Peyer's patch (tissue), 4 donors: ENCODE results near the gene GPR137B. TPM values are rescaled to one million over a fixed set of nuclear protein-coding genes. Genes with fewer than 3 reads are reported as not detected.

ENCODE experiments used
- DNase-seq, 3 donors: peaks; one replicate each; pipeline ENCODE4 v3.0.0-alpha.2; 2017 to 2019
- H3K27ac ChIP-seq, 4 donors: fragments of 200-600 bp; sonication (generic); one replicate each; pipeline ENCODE4 v1.5.1; 2016 to 2019
- H3K27me3 ChIP-seq, 2 donors: fragments of 200-600 bp; sonication (generic); one replicate each; pipeline ENCODE4 v1.5.1; 2019
- H3K36me3 ChIP-seq, 3 donors: fragments of 200-600 bp; sonication (generic); one replicate each; pipeline ENCODE4 v1.5.1; 2016 to 2019
- H3K4me1 ChIP-seq, 4 donors: fragments of 200-600 bp; sonication (generic); one replicate each; pipeline ENCODE4 v1.5.1; 2016 to 2019
- H3K4me3 ChIP-seq, 4 donors: fragments of 200-600 bp; sonication (generic); 1 replicate in 3 of 4; 2 replicates in 1 of 4; pipeline ENCODE4 v1.5.1; 2016 to 2019; ENCODE audit warnings: mild to moderate bottlenecking in 1 of 4
- H3K9me3 ChIP-seq, 4 donors: fragments of 200-600 bp; sonication (generic); one replicate each; pipeline ENCODE4 v1.5.1; 2016 to 2019; ENCODE audit warnings: mild to moderate bottlenecking in 1 of 4
- CTCF ChIP-seq, 6 experiments: fragments of 450-650 bp in 4 of 6; fragments of 200-600 bp in 2 of 6; sonication (generic) in 1 of 6; IDR thresholded peaks; one replicate each; pipeline ENCODE4 v1.5.1; 2017 to 2019; ENCODE audit warnings: antibody characterized with exemption in 6 of 6, mild to moderate bottlenecking in 3 of 6, moderate library complexity in 1 of 6
- POLR2A ChIP-seq, 2 donors: fragments of 450-650 bp; IDR thresholded peaks; one replicate each; pipeline ENCODE4 v1.5.1; 2017; ENCODE audit warnings: antibody characterized with exemption in 2 of 2, mild to moderate bottlenecking in 2 of 2, moderate library complexity in 2 of 2
- total RNA-seq, 4 donors: library from RNA; depleted of rRNA; stranded (reverse); fragments of >200 nt; gene quantifications; one replicate each; pipeline ENCODE4 v1.1.0, GENCODE V29; 2016

Gene GPR137B
- total RNA-seq, 4 donors from 2014 or later, result 13.4 to 37.1 (median 23.0) TPM

- no peak overlapping the region for H3K4me3 ChIP-seq
- H3K27me3 ChIP-seq, result no peaks in the 10 kb centered on the region
- TF ChIP-seq POLR2A (IDR thresholded peaks at IDR 0.05) (no peak), CTCF (IDR thresholded peaks at IDR 0.05) (no peak)
- peaks cover 0 to 5% (median 0%) of the 10 kb centered on the region in 4 donors for H3K9me3 ChIP-seq
- no peak overlapping the region for H3K27ac ChIP-seq
- no peak for DNase-seq
- H3K4me1 ChIP-seq, result no peaks in the 10 kb centered on the region
- peaks cover 0 to 5% (median 0%) of the 10 kb centered on the region in 3 donors for H3K36me3 ChIP-seq
These were observed 64.8 kb downstream of the GPR137B start for GRCh38 chr1:236207121-236207520.

- no peak overlapping the region for H3K27ac ChIP-seq
- TF ChIP-seq CTCF (IDR thresholded peaks at IDR 0.05), result no peak
- TF ChIP-seq POLR2A (IDR thresholded peaks at IDR 0.05), result no peak
- no peak for DNase-seq
- peaks cover 0 to 5% (median 0%) of the 10 kb centered on the region in 3 donors for H3K36me3 ChIP-seq
- H3K9me3 ChIP-seq, result peaks cover 0 to under 1% (median 0%) of the 10 kb centered on the region in 4 donors
- no peaks in the 10 kb centered on the region for H3K4me1 ChIP-seq
- no peaks in the 10 kb centered on the region for H3K27me3 ChIP-seq
- no peak overlapping the region for H3K4me3 ChIP-seq
These were observed 65.2 kb downstream of the GPR137B start for GRCh38 chr1:236207569-236207968.

DNA sequence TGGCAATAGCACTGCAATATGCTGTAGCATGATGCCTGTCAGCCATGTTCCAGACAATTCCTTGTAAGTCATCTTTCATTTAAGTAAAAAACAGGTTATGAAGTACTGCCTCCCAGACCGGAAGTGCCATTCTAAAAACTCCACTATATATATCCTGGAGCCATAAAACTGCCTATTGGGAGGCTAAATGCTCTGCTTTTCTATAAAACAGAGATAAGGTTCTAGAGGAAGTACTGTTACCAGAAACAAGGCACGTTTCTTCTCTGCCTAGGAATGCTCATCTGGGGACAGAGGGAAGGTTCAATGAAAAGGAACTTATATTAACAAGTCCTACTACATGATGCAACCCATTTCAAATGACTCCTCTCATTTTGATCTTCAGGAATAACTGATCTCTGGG lies 66.8 kb downstream of the GPR137B start:
- no peak overlapping the region for H3K4me3 ChIP-seq
- H3K4me1 ChIP-seq, result no peaks in the 10 kb centered on the region
- H3K27me3 ChIP-seq, result no peaks in the 10 kb centered on the region
- DNase-seq, result no peak
- TF ChIP-seq POLR2A (IDR thresholded peaks at IDR 0.05), result no peak
- no peak for TF ChIP-seq CTCF (IDR thresholded peaks at IDR 0.05)
- no peak overlapping the region for H3K27ac ChIP-seq
- H3K9me3 ChIP-seq, result no peaks in the 10 kb centered on the region
- peaks cover 0 to 5% (median 0%) of the 10 kb centered on the region in 3 donors for H3K36me3 ChIP-seq

DNA sequence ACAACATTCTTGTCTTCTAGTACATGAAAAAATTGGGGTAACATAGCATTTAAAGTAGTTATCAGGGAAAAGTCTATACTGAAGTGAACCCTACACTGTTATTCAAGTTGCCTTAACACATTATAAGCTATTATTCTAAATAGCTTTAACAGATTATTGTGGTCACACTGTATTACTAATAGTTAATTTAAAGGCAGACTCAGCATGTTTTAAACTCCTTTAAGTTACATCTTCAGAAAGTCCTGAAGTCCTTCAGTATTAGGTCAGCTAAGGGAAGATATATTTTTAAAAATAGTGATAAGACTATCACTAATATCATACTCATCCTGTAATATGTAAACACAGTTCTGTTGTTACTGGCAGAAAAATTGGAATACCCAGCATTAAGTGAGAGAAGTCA lies 67.4 kb downstream of the GPR137B start:
- no peaks in the 10 kb centered on the region for H3K9me3 ChIP-seq
- no peak for DNase-seq
- H3K36me3 ChIP-seq, result peaks cover 0 to 5% (median 0%) of the 10 kb centered on the region in 3 donors
- H3K27ac ChIP-seq, result no peak overlapping the region
- TF ChIP-seq POLR2A (IDR thresholded peaks at IDR 0.05) (no peak), CTCF (IDR thresholded peaks at IDR 0.05) (no peak)
- no peaks in the 10 kb centered on the region for H3K27me3 ChIP-seq
- no peak overlapping the region for H3K4me3 ChIP-seq
- H3K4me1 ChIP-seq, result no peaks in the 10 kb centered on the region

- H3K4me3 ChIP-seq, result no peak overlapping the region
- no peaks in the 10 kb centered on the region for H3K9me3 ChIP-seq
- no peaks in the 10 kb centered on the region for H3K4me1 ChIP-seq
- no peak for DNase-seq
- no peak overlapping the region for H3K27ac ChIP-seq
- no peaks in the 10 kb centered on the region for H3K27me3 ChIP-seq
- TF ChIP-seq POLR2A (IDR thresholded peaks at IDR 0.05) (no peak), CTCF (IDR thresholded peaks at IDR 0.05) (no peak)
- no peaks in the 10 kb centered on the region for H3K36me3 ChIP-seq
These were observed 69.5 kb downstream of the GPR137B start for GRCh38 chr1:236211815-236212214.

GRCh38 chr1:236213534-236213933 lies 71.2 kb downstream of the GPR137B start:
- Histone ChIP-seq H3K27me3 (no peaks in the 10 kb centered on the region), H3K36me3 (peaks cover 0 to 3% (median 0%) of the 10 kb centered on the region in 3 donors), H3K9me3 (no peaks in the 10 kb centered on the region), H3K27ac (no peak overlapping the region), H3K4me3 (no peak overlapping the region), H3K4me1 (no peaks in the 10 kb centered on the region)
- TF ChIP-seq CTCF (IDR thresholded peaks at IDR 0.05), result no peak
- TF ChIP-seq POLR2A (IDR thresholded peaks at IDR 0.05), result no peak
- DNase-seq, result no peak
